Endothelial cell of umbilical vein (primary cell): ENCODE results near the gene LGALS4. TPM values are rescaled to one million over a fixed set of nuclear protein-coding genes. Genes with fewer than 3 reads are reported as not detected.

ENCODE experiments used
- BruUV-seq: library from RNA; stranded (reverse); fragments of 400-500 nt; replicated peaks from 2 replicates; lab custom pipeline; 2021; lab: Mats Ljungman, UMichigan
- CTCF ChIA-PET: fragments of 300-600, 350-600 bp; sonication (Branson Sonifier 250); formaldehyde crosslinking; loops from one replicate; lab custom pipeline; 2021; ENCODE audit warnings: antibody characterized with exemption, inconsistent platforms; lab: Charles Lee
- POLR2A ChIA-PET: fragments of 300-600, 350-600 bp; sonication (Branson Sonifier 250); formaldehyde crosslinking; loops from one replicate; lab custom pipeline; 2021; ENCODE audit warnings: antibody characterized with exemption, inconsistent platforms; lab: Charles Lee
- DNase-seq: peaks from one replicate; pipeline ENCODE4 v3.0.0-alpha.2; 2011; ENCODE audit warnings: low read depth, low spot score
- FAIRE-seq: peaks from 2 replicates; lab custom pipeline; 2011; peaks lifted over from hg19 to GRCh38; lab: Jason Lieb, UNC
- H2AFZ ChIP-seq: 2 replicates; pipeline ENCODE4 v1.6.0; 2012; ENCODE audit warnings: low read depth, low read length, control low read depth, inconsistent platforms
- H3K27ac ChIP-seq: 2 replicates; pipeline ENCODE4 v1.5.1; 2011; ENCODE audit warnings: low read depth, mild to moderate bottlenecking, control low read depth, low read length, moderate library complexity; ENCODE audit not compliant: insufficient read depth
- H3K27me3 ChIP-seq, 2 experiments: 2 replicates each; pipeline versions ENCODE4 v1.6.0 to v1.6.1; 2011; ENCODE audit warnings: low read length in 2 of 2, mixed read lengths in 1 of 2; ENCODE audit not compliant: control insufficient read depth in 2 of 2, insufficient read depth in 2 of 2
- H3K36me3 ChIP-seq, 2 experiments: 2 replicates in 1 of 2; 3 replicates in 1 of 2; pipeline ENCODE4 v1.5.1; 2011; ENCODE audit warnings: low read length in 2 of 2, mild to moderate bottlenecking in 1 of 2, moderate library complexity in 1 of 2; ENCODE audit not compliant: control insufficient read depth in 2 of 2, insufficient read depth in 2 of 2; ENCODE audit errors: extremely low read depth in 1 of 2
- H3K4me1 ChIP-seq: 3 replicates; pipeline ENCODE4 v1.5.1; 2011; ENCODE audit warnings: mild to moderate bottlenecking, low read length; ENCODE audit not compliant: control insufficient read depth, insufficient read depth; ENCODE audit errors: extremely low read depth
- H3K4me2 ChIP-seq: 2 replicates; pipeline ENCODE4 v1.6.1; 2011; ENCODE audit warnings: low read length, control low read depth, mixed read lengths; ENCODE audit not compliant: insufficient read depth
- H3K4me3 ChIP-seq, 3 experiments: fragments of 200-600 bp in 1 of 3; sonication (generic), shearing (Covaris generic) in 1 of 3; replicated peaks in 1 of 3; 2 replicates each; pipeline ENCODE4 v1.5.1; 2011 to 2016; ENCODE audit warnings: control low read depth in 3 of 3, low read length in 3 of 3, mild to moderate bottlenecking in 2 of 3, inconsistent platforms in 1 of 3, low read depth in 1 of 3, moderate library complexity in 1 of 3; ENCODE audit not compliant: insufficient read depth in 1 of 3
- H3K79me2 ChIP-seq: 2 replicates; pipeline ENCODE4 v1.6.0; 2012; ENCODE audit warnings: low read length, inconsistent platforms; ENCODE audit not compliant: control insufficient read depth, insufficient read depth
- H3K9ac ChIP-seq: replicated peaks from 2 replicates; pipeline ENCODE3; 2011; ENCODE audit warnings: low read length, control low read depth; ENCODE audit not compliant: insufficient read depth; ENCODE audit errors: extremely low read depth
- H3K9me1 ChIP-seq: replicated peaks from 3 replicates; pipeline ENCODE4 v1.6.0; 2011; ENCODE audit warnings: mild to moderate bottlenecking, low read length; ENCODE audit not compliant: control insufficient read depth, insufficient read depth; ENCODE audit errors: extremely low read depth
- H3K9me3 ChIP-seq: replicated peaks from 2 replicates; pipeline ENCODE4 v1.5.1; 2012; ENCODE audit warnings: low read length, inconsistent platforms; ENCODE audit not compliant: control insufficient read depth, insufficient read depth
- H4K20me1 ChIP-seq: replicated peaks from 2 replicates; pipeline ENCODE3; 2011; ENCODE audit warnings: mild to moderate bottlenecking, low read length; ENCODE audit not compliant: control insufficient read depth, insufficient read depth; ENCODE audit errors: extremely low read depth
- EZH2 ChIP-seq: IDR thresholded peaks from 2 replicates; pipeline ENCODE4 v1.6.1; 2012; ENCODE audit warnings: borderline replicate concordance, low read depth, mild to moderate bottlenecking, moderate library complexity, low read length, inconsistent platforms; ENCODE audit not compliant: severe bottlenecking
- FOS ChIP-seq: IDR thresholded peaks from 2 replicates; pipeline ENCODE4 v1.6.1; 2011; ENCODE audit warnings: mild to moderate bottlenecking, low read length, moderate library complexity, borderline replicate concordance; ENCODE audit not compliant: insufficient read depth
- GATA2 ChIP-seq: IDR thresholded peaks from 2 replicates; pipeline ENCODE4 v1.7.0; 2011; ENCODE audit warnings: low read depth, mild to moderate bottlenecking, moderate library complexity, mixed read lengths, low read length; ENCODE audit not compliant: insufficient read length, insufficient read depth
- JUN ChIP-seq: IDR thresholded peaks from 2 replicates; pipeline ENCODE4 v1.6.1; 2011; ENCODE audit warnings: borderline replicate concordance, low read depth; ENCODE audit not compliant: insufficient read length, insufficient read depth
- MYC ChIP-seq: IDR thresholded peaks from one replicate; pipeline ENCODE4 v1.6.1; 2011; ENCODE audit warnings: mild to moderate bottlenecking, low read depth, low read length
- POLR2A ChIP-seq: IDR thresholded peaks from 2 replicates; pipeline ENCODE4 v1.6.1; 2012; ENCODE audit warnings: low read depth, mild to moderate bottlenecking, control low read depth, low read length
- POLR2AphosphoS5 ChIP-seq: IDR thresholded peaks from 2 replicates; pipeline ENCODE4 v1.6.1; 2012; ENCODE audit warnings: low read depth, mild to moderate bottlenecking, control low read depth, low read length, moderate library complexity; ENCODE audit not compliant: insufficient read depth
- dilution Hi-C: fragments of 300-500 bp; cut with MboI; formaldehyde crosslinking; loops from one replicate; pipeline ENCODE4 v1.15.0; 2019; ENCODE audit warnings: low sequenced_read_pairs; ENCODE audit not compliant: extremely low pct_ligation_motif_present
- intact Hi-C: fragments of 100-400 bp; cut with micrococcal nuclease; formaldehyde crosslinking; loops from one replicate; pipeline ENCODE4 v1.10.0; 2022
- polyA plus RNA-seq, 4 experiments: library from polyadenylated mRNA; depleted of rRNA in 3 of 4; stranded (reverse) in 3 of 4; unstranded in 1 of 4; fragments of >200 nt; gene quantifications; 2 replicates each; pipeline versions ENCODE4 v1.2.1 to v1.2.3, GENCODE V29; 2011 to 2012; ENCODE audit warnings: missing spikeins in 1 of 4
- total RNA-seq: library from RNA; stranded (reverse); gene quantifications from 2 replicates; pipeline ENCODE4 v1.2.3, GENCODE V29; 2021
- TF ChIP-seq, protein P1 (sequence below): IDR thresholded peaks from 2 replicates; pipeline ENCODE4 v1.6.1; 2011; ENCODE audit not compliant: insufficient read depth, insufficient read length
- TF ChIP-seq, protein P2 (sequence below), 2 donors: IDR thresholded peaks; 1 replicate in 1 of 2; 2 replicates in 1 of 2; pipeline ENCODE4 v1.5.1; 2011; ENCODE audit warnings: low read length in 2 of 2, mild to moderate bottlenecking in 2 of 2, moderate library complexity in 2 of 2, control low read depth in 1 of 2, inconsistent platforms in 1 of 2, low read depth in 1 of 2; ENCODE audit not compliant: insufficient read depth in 1 of 2; ENCODE audit errors: extremely low read depth in 1 of 2

Gene LGALS4
- total and polyA plus RNA-seq, 2 donors (not counting 3 experiments of a cell fraction or from before 2014, with no cell fraction given): 0.19 TPM; not detected in 1

DNA sequence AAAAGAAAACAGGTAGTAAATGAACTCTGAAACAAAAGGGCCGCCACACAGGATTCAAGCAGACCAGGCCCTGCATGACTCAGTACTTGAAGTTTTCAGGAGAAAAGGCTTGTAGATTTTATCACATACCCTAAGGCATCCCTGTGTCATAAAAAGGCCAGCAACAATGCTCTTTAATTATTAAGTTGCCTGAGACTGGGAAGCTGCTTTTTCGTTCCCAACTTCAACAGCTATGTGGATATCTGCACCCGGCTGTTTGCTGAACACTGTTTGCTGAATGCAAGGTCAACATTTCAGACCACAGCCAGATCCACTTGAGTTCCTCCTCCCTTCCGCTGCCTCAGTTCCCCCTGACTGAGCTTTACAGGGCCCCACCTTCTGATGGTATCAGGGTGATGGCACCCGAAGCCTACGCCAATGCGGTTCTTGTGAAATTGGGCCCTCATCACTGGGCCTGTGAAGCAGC, 24.9 kb upstream of the LGALS4 start:
- Histone ChIP-seq H3K4me3 (no peak overlapping the region), H3K9me3 (no peaks in the 10 kb centered on the region), H3K4me2 (no peak overlapping the region), H3K4me1 (no peaks in the 10 kb centered on the region), H3K79me2 (peaks cover 15% of the 10 kb centered on the region), H4K20me1 (no peaks in the 10 kb centered on the region), H2AFZ (no peak overlapping the region), H3K36me3 (peaks cover 44 to 59% of the 10 kb centered on the region in 2 experiments), H3K27ac (no peak overlapping the region), H3K9me1 (no peaks in the 10 kb centered on the region), H3K27me3 (no peaks in the 10 kb centered on the region), H3K9ac (no peak overlapping the region)
- no peak for DNase-seq
- dilution Hi-C loops: no loop called here
- ChIA-PET POLR2A (no interaction called here), CTCF (interaction anchor here (0.6 to 1.2 kb wide), 2 partner anchors 28 to 68 kb away, joined by 3 to 5 read pairs; no protein-coding TSS in a partner anchor)
- no peak for FAIRE-seq
- BruUV-seq: no TSS peak
- intact Hi-C loops: no loop called here
- no peak for TF ChIP-seq EZH2
- TF ChIP-seq FOS: no peak
- no peak for TF ChIP-seq POLR2AphosphoS5
- TF ChIP-seq, protein P1, sequence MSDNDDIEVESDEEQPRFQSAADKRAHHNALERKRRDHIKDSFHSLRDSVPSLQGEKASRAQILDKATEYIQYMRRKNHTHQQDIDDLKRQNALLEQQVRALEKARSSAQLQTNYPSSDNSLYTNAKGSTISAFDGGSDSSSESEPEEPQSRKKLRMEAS: no peak
- TF ChIP-seq, protein P2, sequence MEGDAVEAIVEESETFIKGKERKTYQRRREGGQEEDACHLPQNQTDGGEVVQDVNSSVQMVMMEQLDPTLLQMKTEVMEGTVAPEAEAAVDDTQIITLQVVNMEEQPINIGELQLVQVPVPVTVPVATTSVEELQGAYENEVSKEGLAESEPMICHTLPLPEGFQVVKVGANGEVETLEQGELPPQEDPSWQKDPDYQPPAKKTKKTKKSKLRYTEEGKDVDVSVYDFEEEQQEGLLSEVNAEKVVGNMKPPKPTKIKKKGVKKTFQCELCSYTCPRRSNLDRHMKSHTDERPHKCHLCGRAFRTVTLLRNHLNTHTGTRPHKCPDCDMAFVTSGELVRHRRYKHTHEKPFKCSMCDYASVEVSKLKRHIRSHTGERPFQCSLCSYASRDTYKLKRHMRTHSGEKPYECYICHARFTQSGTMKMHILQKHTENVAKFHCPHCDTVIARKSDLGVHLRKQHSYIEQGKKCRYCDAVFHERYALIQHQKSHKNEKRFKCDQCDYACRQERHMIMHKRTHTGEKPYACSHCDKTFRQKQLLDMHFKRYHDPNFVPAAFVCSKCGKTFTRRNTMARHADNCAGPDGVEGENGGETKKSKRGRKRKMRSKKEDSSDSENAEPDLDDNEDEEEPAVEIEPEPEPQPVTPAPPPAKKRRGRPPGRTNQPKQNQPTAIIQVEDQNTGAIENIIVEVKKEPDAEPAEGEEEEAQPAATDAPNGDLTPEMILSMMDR (IDR thresholded peaks at IDR 0.05; ENCODE audit: extremely low read depth in 1 of 2, insufficient read depth in 1 of 2, low read depth in 1 of 2, low read length in 2 of 2): no peak
- no peak for TF ChIP-seq MYC
- TF ChIP-seq GATA2: no peak
- no peak for TF ChIP-seq JUN
- no peak for TF ChIP-seq POLR2A
